K562 (cell line): Measurements from ENCODE around the gene SFSWAP. TPM values are rescaled to one million over a fixed set of nuclear protein-coding genes. Genes with fewer than 3 reads are reported as not detected.

Experiments used
- ATAC-seq: fragments of 200-7000 bp; cut with Tn5 transposase; 3 replicates; pipeline ENCODE4 v1.9.1; 2020; ENCODE audit warnings: moderate library complexity
- BruUV-seq: library from RNA; stranded (reverse); fragments of 400-500 nt; replicated peaks from 2 replicates; lab custom pipeline; 2021; lab: Mats Ljungman, UMichigan
- CTCF ChIA-PET: fragments of 300-600 bp; formaldehyde crosslinking; extraction: SDS; loops from one replicate; lab custom pipeline; 2021; ENCODE audit warnings: low intra/inter-chr PET ratio; lab: Yijun Ruan, JAX
- POLR2A ChIA-PET: fragments of 300-600, 350-650 bp; sonication (Branson Sonifier 250); formaldehyde crosslinking; extraction: SDS; loops from one replicate; lab custom pipeline; 2021; ENCODE audit warnings: antibody characterized with exemption, inconsistent platforms; lab: Yijun Ruan, JAX
- DNase-seq, 4 experiments: peaks; one replicate each; pipeline versions ENCODE4 v3.0.0 to v3.0.0-alpha.2; 2011 to 2018; ENCODE audit warnings: low spot score in 3 of 4, mixed read lengths in 3 of 4; ENCODE audit errors: extremely low read depth in 1 of 4
- FAIRE-seq: peaks from 2 replicates; lab custom pipeline; 2011; peaks lifted over from hg19 to GRCh38; lab: Jason Lieb, UNC
- H2AFZ ChIP-seq: 2 replicates; pipeline ENCODE4 v1.6.0; 2011; ENCODE audit warnings: low read depth, low read length, control low read depth, inconsistent platforms
- H3K27ac ChIP-seq: fragments of 200-600 bp; 3 replicates; pipeline ENCODE4 v1.8.0; 2011; ENCODE audit warnings: low read depth, mild to moderate bottlenecking, control low read depth, inconsistent platforms, low read length, moderate library complexity, mixed read lengths; ENCODE audit errors: extremely low read depth
- H3K27me3 ChIP-seq, 2 experiments: fragments of 300-600 bp in 1 of 2; 2 replicates in 1 of 2; 3 replicates in 1 of 2; pipeline versions ENCODE4 v1.6.0 to v1.8.0; 2011; ENCODE audit warnings: inconsistent platforms in 2 of 2, low read length in 2 of 2, mild to moderate bottlenecking in 1 of 2, mixed read lengths in 1 of 2, moderate library complexity in 1 of 2; ENCODE audit not compliant: control insufficient read depth in 2 of 2, insufficient read depth in 2 of 2
- H3K36me3 ChIP-seq: fragments of 300-600 bp; 3 replicates; pipeline ENCODE4 v1.8.0; 2011; ENCODE audit warnings: mild to moderate bottlenecking, low read length, inconsistent platforms; ENCODE audit not compliant: control insufficient read depth, insufficient read depth
- H3K4me1 ChIP-seq, 2 experiments: fragments of 200-600 bp in 1 of 2; replicated peaks in 1 of 2; 2 replicates in 1 of 2; 3 replicates in 1 of 2; pipeline versions ENCODE4 v1.5.1 to v1.8.0; 2011; ENCODE audit warnings: inconsistent platforms in 2 of 2, low read length in 2 of 2, mild to moderate bottlenecking in 1 of 2, mixed read lengths in 1 of 2, moderate library complexity in 1 of 2; ENCODE audit not compliant: control insufficient read depth in 2 of 2, insufficient read depth in 2 of 2
- H3K4me2 ChIP-seq: 2 replicates; pipeline ENCODE4 v1.6.1; 2011; ENCODE audit warnings: low read length, control low read depth, inconsistent platforms, mixed read lengths; ENCODE audit not compliant: insufficient read depth
- H3K4me3 ChIP-seq: fragments of 200-600 bp; sonication (generic), shearing (Covaris generic); 2 replicates; pipeline ENCODE4 v1.5.1; 2016; ENCODE audit warnings: control low read depth, inconsistent platforms
- H3K79me2 ChIP-seq: fragments of 200-600 bp; 3 replicates; pipeline ENCODE4 v1.8.0; 2011; ENCODE audit warnings: low read length, inconsistent platforms; ENCODE audit not compliant: control insufficient read depth, insufficient read depth
- H3K9ac ChIP-seq, 2 experiments: 2 replicates each; pipeline versions ENCODE4 v1.6.0 to v1.6.1; 2011; ENCODE audit warnings: low read depth in 2 of 2, low read length in 2 of 2, control low read depth in 1 of 2, inconsistent platforms in 1 of 2, mild to moderate bottlenecking in 1 of 2, mixed read lengths in 1 of 2; ENCODE audit not compliant: insufficient read depth in 1 of 2
- H3K9me1 ChIP-seq: one replicate; pipeline ENCODE4 v1.6.0; 2011; ENCODE audit warnings: inconsistent platforms, mild to moderate bottlenecking, low read length, moderate library complexity; ENCODE audit not compliant: control insufficient read depth, insufficient read depth
- H3K9me3 ChIP-seq: replicated peaks from 2 replicates; pipeline ENCODE4 v1.5.1; 2011; ENCODE audit warnings: low read depth, low read length, inconsistent platforms; ENCODE audit not compliant: control insufficient read depth, insufficient read depth
- H4K20me1 ChIP-seq: replicated peaks from 2 replicates; pipeline ENCODE4 v1.6.1; 2011; ENCODE audit warnings: low read length, inconsistent platforms, mixed read lengths; ENCODE audit not compliant: control insufficient read depth, insufficient read depth
- CBX5 ChIP-seq: IDR thresholded peaks from 2 replicates; pipeline ENCODE4 v1.6.1; 2014; ENCODE audit warnings: low read depth, borderline replicate concordance
- GTF2F1 ChIP-seq: IDR thresholded peaks from 2 replicates; pipeline ENCODE4 v1.6.1; 2011; ENCODE audit warnings: low read depth, low read length, improper control_type of control experiment
- JUND ChIP-seq, 2 experiments: IDR thresholded peaks; 2 replicates in 1 of 2; 3 replicates in 1 of 2; pipeline ENCODE4 v1.6.1; 2011; ENCODE audit warnings: borderline replicate concordance in 2 of 2, low read depth in 2 of 2, low read length in 2 of 2, improper control_type of control experiment in 1 of 2, missing biosample characterization in 1 of 2, missing genetic modification characterization in 1 of 2, missing genetic modification reagents in 1 of 2
- MAFF ChIP-seq: IDR thresholded peaks from 2 replicates; pipeline ENCODE4 v1.6.1; 2012; ENCODE audit warnings: low read length, improper control_type of control experiment
- RB1 ChIP-seq: fragments of 450-650 bp; IDR thresholded peaks from 2 replicates; pipeline ENCODE4 v1.6.1; 2017; ENCODE audit warnings: low read depth, mild to moderate bottlenecking
- SAP30 ChIP-seq: fragments of 200-600 bp; sonication (generic); IDR thresholded peaks from 2 replicates; pipeline ENCODE4 v1.6.1; 2012; ENCODE audit warnings: borderline replicate concordance, low read depth, mild to moderate bottlenecking, moderate library complexity, low read length, control low read depth, inconsistent platforms; ENCODE audit not compliant: insufficient read depth, poor library complexity, severe bottlenecking
- TCF3 ChIP-seq: sonication (generic); formaldehyde crosslinking; IDR thresholded peaks from 2 replicates; pipeline ENCODE4 v1.4.0; 2020; ENCODE audit warnings: mild to moderate bottlenecking, missing genetic modification reagents
- ZFP36 ChIP-seq: fragments of 150-350 bp; IDR thresholded peaks from 2 replicates; pipeline ENCODE4 v1.6.1; 2018; ENCODE audit warnings: low read length, low read depth; ENCODE audit not compliant: partially characterized antibody
- ZNF586 ChIP-seq: fragments of 450-650 bp; formaldehyde crosslinking; conservative IDR thresholded peaks from 2 replicates; pipeline ENCODE4 v1.4.0; 2020; ENCODE audit warnings: mild to moderate bottlenecking, moderate library complexity
- WGBS: fragments of 100-300 bp; shearing (Covaris generic); methylation state at CpG from one replicate; pipeline ENCODE4 v1.1.6; 2016; ENCODE audit warnings: low coverage, mixed read lengths; ENCODE audit not compliant: insufficient coverage; ENCODE audit errors: missing lambda C conversion rate; 5-methylcytosine and 5-hydroxymethylcytosine counted together
- in situ Hi-C: fragments of 300-500 bp; cut with MboI; formaldehyde crosslinking; loops from 4 replicates; pipeline ENCODE4 v1.15.0; 2018; ENCODE audit warnings: inconsistent platforms, mixed read lengths
- intact Hi-C: fragments of 100-400 bp; cut with micrococcal nuclease; formaldehyde crosslinking; loops from 2 replicates; pipeline ENCODE4 v1.14.2; 2022
- polyA plus RNA-seq, 8 experiments: library from polyadenylated mRNA; depleted of rRNA in 4 of 8; stranded (reverse) in 5 of 8; unstranded in 3 of 8; fragments of >200 nt; fragmentation: Nextera tagmentation in 2 of 8; fragmentation: Illumina TruSeq in 1 of 8; extraction: Ambion mirVana in 2 of 8; extraction: Trizol in 1 of 8; gene quantifications; 2 replicates each; pipeline versions ENCODE4 v1.2.1 to v1.2.3, GENCODE V29; 2011 to 2014; ENCODE audit warnings: inconsistent platforms in 1 of 8, missing spikeins in 1 of 8
- total RNA-seq, 7 experiments: library from RNA; depleted of rRNA in 6 of 7; stranded (reverse); fragments of >200 nt in 6 of 7; fragmentation: Illumina TruSeq in 2 of 7; extraction: Trizol in 2 of 7; gene quantifications; 2 replicates each; pipeline versions ENCODE4 v1.2.1 to v1.2.3, GENCODE V29; 2011 to 2021; ENCODE audit warnings: low replicate concordance in 1 of 7
- TF ChIP-seq, protein P1 (sequence below): sonication (generic); formaldehyde crosslinking; IDR thresholded peaks from 2 replicates; pipeline ENCODE4 v1.8.0; 2022; ENCODE audit warnings: mild to moderate bottlenecking, low read depth, missing genetic modification reagents
- TF ChIP-seq, protein P2 (sequence below), 2 experiments: fragments of 200-800 bp in 1 of 2; sonication (Bioruptor generic) in 1 of 2; sonication (generic) in 1 of 2; formaldehyde crosslinking in 1 of 2; IDR thresholded peaks in 1 of 2; conservative IDR thresholded peaks in 1 of 2; 2 replicates each; pipeline versions ENCODE4 v1.5.0 to v1.6.1; 2016 to 2020; ENCODE audit warnings: missing compliant biosample characterization in 1 of 2, missing genetic modification characterization in 1 of 2, missing genetic modification reagents in 1 of 2

SFSWAP gene
- total and polyA plus RNA-seq, 9 of the 15 experiments (the other 6 are each of a cell fraction or from before 2014, with no cell fraction given) = 2.4 to 60.4 (median 32.6) TPM

DNA sequence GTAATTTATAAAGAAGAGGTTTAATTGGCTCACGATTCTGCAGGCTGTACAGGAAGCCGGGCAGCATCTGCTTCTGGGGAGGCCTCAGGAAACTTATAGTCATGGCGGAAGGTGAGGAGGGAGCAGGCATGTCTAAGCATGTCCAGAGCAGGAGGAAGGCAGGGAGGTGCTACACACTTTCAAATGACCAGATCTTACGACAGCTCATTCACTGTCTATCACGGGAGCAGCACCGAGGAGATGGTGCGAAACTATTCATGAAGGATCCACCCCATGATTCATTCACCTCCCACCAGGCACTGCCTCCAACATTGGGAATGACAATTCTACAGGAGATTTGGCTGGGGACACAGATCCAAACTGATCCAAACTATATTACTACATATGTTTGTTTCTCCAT is 10.0 kb downstream of the SFSWAP start:
- WGBS = 90% methylated on average over 7 of the region's 7 CpGs
- TF ChIP-seq MAFF (no peak), ZFP36 (no peak), CBX5 (no peak), RB1 (no peak), TCF3 (CRISPR knock-in tag) (no peak), GTF2F1 (no peak), ZNF586 (CRISPR knock-in tag) (no peak), SAP30 (no peak), JUND (IDR thresholded peaks at IDR 0.05; ENCODE audit: borderline replicate concordance, low read depth, low read length) (no peak), JUND (tag; IDR thresholded peaks at IDR 0.05; ENCODE audit: borderline replicate concordance, low read depth, low read length) (no peak)
- TF ChIP-seq, protein P1, sequence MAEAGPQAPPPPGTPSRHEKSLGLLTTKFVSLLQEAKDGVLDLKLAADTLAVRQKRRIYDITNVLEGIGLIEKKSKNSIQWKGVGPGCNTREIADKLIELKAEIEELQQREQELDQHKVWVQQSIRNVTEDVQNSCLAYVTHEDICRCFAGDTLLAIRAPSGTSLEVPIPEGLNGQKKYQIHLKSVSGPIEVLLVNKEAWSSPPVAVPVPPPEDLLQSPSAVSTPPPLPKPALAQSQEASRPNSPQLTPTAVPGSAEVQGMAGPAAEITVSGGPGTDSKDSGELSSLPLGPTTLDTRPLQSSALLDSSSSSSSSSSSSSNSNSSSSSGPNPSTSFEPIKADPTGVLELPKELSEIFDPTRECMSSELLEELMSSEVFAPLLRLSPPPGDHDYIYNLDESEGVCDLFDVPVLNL (CRISPR knock-in tag) = no peak
- TF ChIP-seq, protein P2, sequence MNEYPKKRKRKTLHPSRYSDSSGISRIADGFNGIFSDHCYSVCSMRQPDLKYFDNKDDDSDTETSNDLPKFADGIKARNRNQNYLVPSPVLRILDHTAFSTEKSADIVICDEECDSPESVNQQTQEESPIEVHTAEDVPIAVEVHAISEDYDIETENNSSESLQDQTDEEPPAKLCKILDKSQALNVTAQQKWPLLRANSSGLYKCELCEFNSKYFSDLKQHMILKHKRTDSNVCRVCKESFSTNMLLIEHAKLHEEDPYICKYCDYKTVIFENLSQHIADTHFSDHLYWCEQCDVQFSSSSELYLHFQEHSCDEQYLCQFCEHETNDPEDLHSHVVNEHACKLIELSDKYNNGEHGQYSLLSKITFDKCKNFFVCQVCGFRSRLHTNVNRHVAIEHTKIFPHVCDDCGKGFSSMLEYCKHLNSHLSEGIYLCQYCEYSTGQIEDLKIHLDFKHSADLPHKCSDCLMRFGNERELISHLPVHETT (CRISPR knock-in tag; conservative IDR thresholded peaks at IDR 0.05 in 1 of 2, IDR thresholded peaks at IDR 0.05 in 1 of 2) = no peak
- Histone ChIP-seq H3K9ac (no peak overlapping the region), H3K4me1 (peaks cover 0 to 4% of the 10 kb centered on the region in 2 experiments; a peak in 2 of 5 replicates), H3K4me3 (no peak overlapping the region), H4K20me1 (peaks cover 4% of the 10 kb centered on the region; the same call in 1 of the 2 replicates), H3K27ac (no peak overlapping the region), H3K9me1 (no peaks in the 10 kb centered on the region), H3K79me2 (peaks cover 46% of the 10 kb centered on the region; the same call in 2 of the 3 replicates), H3K27me3 (no peaks in the 10 kb centered on the region), H3K4me2 (no peak overlapping the region), H3K36me3 (peaks cover 96% of the 10 kb centered on the region), H2AFZ (no peak overlapping the region), H3K9me3 (no peaks in the 10 kb centered on the region)
- FAIRE-seq = no peak
- ATAC-seq = no peak
- DNase-seq = no peak
- POLR2A ChIA-PET = no interaction called here
- in situ Hi-C loops = no loop called here
- no TSS peak for BruUV-seq
- CTCF ChIA-PET = no interaction called here
- intact Hi-C loops = no loop called here
